ENCODE data around the gene UBE2O.

DNA sequence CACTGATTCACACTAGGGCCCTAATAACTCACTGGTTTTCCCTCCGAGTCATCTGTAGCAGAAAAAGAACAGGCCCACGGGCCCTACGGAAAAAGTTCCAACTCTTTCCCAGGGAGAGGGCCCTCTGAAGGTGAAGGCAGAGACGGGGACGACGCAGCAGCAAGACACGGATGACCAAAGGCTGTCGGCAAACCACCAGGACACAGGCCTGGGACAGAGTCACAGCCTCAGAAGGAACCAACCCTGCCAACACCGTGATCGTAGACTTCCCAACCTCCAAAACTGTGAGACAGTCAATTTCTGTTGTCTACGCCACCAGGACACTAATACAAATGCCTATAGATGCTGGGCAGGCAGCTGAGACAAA is 73.7 kb downstream of the UBE2O start:
- no peak for TF ChIP-seq ZNF565 (CRISPR knock-in tag; conservative IDR thresholded peaks at IDR 0.05; ENCODE audit: low read depth)
- TF ChIP-seq GLIS3 (CRISPR knock-in tag; IDR thresholded peaks at IDR 0.05): no peak
